A673 (cell line): ENCODE results near the gene GEMIN8.

Experiments
- EZH2 ChIP-seq: fragments of 200-600 bp; sonication (generic); IDR thresholded peaks from 2 replicates; pipeline ENCODE4 v1.6.1; 2017; ENCODE audit warnings: borderline replicate concordance, low read depth, mild to moderate bottlenecking, mixed read lengths, antibody characterized with exemption, low read length; ENCODE audit not compliant: poor library complexity, severe bottlenecking
- TF ChIP-seq, protein P1 (sequence below): fragments of 300-800, 200-600 bp; sonication (generic); conservative IDR thresholded peaks from 2 replicates; pipeline ENCODE4 v1.5.1; 2017; ENCODE audit warnings: low read depth, mild to moderate bottlenecking, antibody characterized with exemption, low read length, moderate library complexity, mixed read lengths

DNA sequence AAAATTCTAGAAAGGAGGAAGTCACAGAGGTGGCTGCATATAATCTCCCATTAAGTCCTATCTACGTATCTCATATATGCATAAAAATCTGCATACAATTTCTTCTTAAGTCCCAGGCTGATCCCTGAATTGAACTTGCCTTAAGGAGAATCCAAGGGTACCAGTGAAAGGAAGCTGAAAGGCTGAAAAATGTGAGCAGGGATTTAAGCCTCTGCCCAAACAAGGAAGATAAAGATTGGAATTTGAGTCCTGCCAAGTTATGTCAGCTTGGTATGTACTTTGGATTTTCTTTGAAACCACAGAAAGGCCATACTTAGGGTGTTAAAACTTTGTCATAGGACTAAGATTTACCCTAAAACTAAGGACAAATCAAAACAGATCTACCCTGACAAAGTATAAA is 26.5 kb upstream of the GEMIN8 start:
- no peak for TF ChIP-seq EZH2
- TF ChIP-seq, protein P1, sequence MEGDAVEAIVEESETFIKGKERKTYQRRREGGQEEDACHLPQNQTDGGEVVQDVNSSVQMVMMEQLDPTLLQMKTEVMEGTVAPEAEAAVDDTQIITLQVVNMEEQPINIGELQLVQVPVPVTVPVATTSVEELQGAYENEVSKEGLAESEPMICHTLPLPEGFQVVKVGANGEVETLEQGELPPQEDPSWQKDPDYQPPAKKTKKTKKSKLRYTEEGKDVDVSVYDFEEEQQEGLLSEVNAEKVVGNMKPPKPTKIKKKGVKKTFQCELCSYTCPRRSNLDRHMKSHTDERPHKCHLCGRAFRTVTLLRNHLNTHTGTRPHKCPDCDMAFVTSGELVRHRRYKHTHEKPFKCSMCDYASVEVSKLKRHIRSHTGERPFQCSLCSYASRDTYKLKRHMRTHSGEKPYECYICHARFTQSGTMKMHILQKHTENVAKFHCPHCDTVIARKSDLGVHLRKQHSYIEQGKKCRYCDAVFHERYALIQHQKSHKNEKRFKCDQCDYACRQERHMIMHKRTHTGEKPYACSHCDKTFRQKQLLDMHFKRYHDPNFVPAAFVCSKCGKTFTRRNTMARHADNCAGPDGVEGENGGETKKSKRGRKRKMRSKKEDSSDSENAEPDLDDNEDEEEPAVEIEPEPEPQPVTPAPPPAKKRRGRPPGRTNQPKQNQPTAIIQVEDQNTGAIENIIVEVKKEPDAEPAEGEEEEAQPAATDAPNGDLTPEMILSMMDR, result no peak
